Stimulated activated CD8-positive, alpha-beta memory T cell treated with anti-CD3 and anti-CD28 coated beads, Interleukin-12 subunit alpha, Interleukin-12 subunit beta, amount 100 ng/mL, for 1 hour (primary cell): ENCODE data around the gene ZNF618.
"Not testable (repeated sequence)": the region's sequence is repeated elsewhere in the genome, so short reads cannot be mapped to it uniquely, and the experiment has no call there.

Source experiments
- DNase-seq: peaks from one replicate; pipeline ENCODE4 v3.0.0-alpha.2; 2020; ENCODE audit warnings: low read depth

The ZNF618 gene

GRCh38 chr9:114038724-114039313 is 162.7 kb downstream of the ZNF618 start:
- DNase-seq, result no peak

- no peak for DNase-seq
Measured at GRCh38 chr9:114039484-114039883, 163.4 kb downstream of the ZNF618 start.

GRCh38 chr9:114043660-114044059 is 167.6 kb downstream of the ZNF618 start:
- not testable (repeated sequence) for DNase-seq

- no peak for DNase-seq
Measured at GRCh38 chr9:114046237-114046755, 170.2 kb downstream of the ZNF618 start.

GRCh38 chr9:114046875-114047274 is 170.8 kb downstream of the ZNF618 start:
- DNase-seq, result no peak

GRCh38 chr9:114047717-114048116 is 171.6 kb downstream of the ZNF618 start:
- DNase-seq, result no peak

GRCh38 chr9:114048533-114049415 is 172.7 kb downstream of the ZNF618 start:
- no peak for DNase-seq

GRCh38 chr9:114049441-114050225 is 173.5 kb downstream of the ZNF618 start:
- DNase-seq, result no peak

- no peak for DNase-seq
Measured at GRCh38 chr9:114050226-114050568, 174.1 kb downstream of the ZNF618 start.

GRCh38 chr9:114050646-114051045 is 174.5 kb downstream of the ZNF618 start:
- no peak for DNase-seq

- DNase-seq, result no peak
Measured at GRCh38 chr9:114051281-114051680, 175.2 kb downstream of the ZNF618 start.

GRCh38 chr9:114051706-114052105 is 175.6 kb downstream of the ZNF618 start:
- no peak for DNase-seq

GRCh38 chr9:114053246-114054005 is 177.3 kb downstream of the ZNF618 start:
- DNase-seq, result no peak

- no peak for DNase-seq
Measured at GRCh38 chr9:114054191-114054690, 178.1 kb downstream of the ZNF618 start.

GRCh38 chr9:114055061-114055460 is 179.0 kb downstream of the ZNF618 start:
- no peak for DNase-seq

- no peak for DNase-seq
Measured at GRCh38 chr9:114055894-114056293, 179.8 kb downstream of the ZNF618 start.

- DNase-seq, result no peak
Measured at GRCh38 chr9:114056527-114056926, 180.4 kb downstream of the ZNF618 start.

- DNase-seq, result no peak
Measured at GRCh38 chr9:114057161-114057885, 181.2 kb downstream of the ZNF618 start.

GRCh38 chr9:114058688-114059046 is 182.6 kb downstream of the ZNF618 start:
- no peak for DNase-seq

GRCh38 chr9:114059047-114059803 is 183.1 kb downstream of the ZNF618 start:
- DNase-seq, result no peak
